ENCODE data around the gene SLFN5.
"Not testable (repeated sequence)": the region's sequence is repeated elsewhere in the genome, so short reads cannot be mapped to it uniquely, and the experiment has no call there.

Gene SLFN5

GRCh38 chr17:35287286-35287811 is 44.5 kb downstream of the SLFN5 start:
- no peak for DNase-seq (ENCODE audit: low read depth in 1 of 2, low spot score in 1 of 2)

- DNase-seq (ENCODE audit: low read depth in 1 of 2, low spot score in 1 of 2) = no peak
Measured at GRCh38 chr17:35289222-35289621, 46.4 kb downstream of the SLFN5 start.

GRCh38 chr17:35291802-35292201 is 48.9 kb downstream of the SLFN5 start:
- no peak for DNase-seq (ENCODE audit: low read depth in 1 of 2, low spot score in 1 of 2)

DNA sequence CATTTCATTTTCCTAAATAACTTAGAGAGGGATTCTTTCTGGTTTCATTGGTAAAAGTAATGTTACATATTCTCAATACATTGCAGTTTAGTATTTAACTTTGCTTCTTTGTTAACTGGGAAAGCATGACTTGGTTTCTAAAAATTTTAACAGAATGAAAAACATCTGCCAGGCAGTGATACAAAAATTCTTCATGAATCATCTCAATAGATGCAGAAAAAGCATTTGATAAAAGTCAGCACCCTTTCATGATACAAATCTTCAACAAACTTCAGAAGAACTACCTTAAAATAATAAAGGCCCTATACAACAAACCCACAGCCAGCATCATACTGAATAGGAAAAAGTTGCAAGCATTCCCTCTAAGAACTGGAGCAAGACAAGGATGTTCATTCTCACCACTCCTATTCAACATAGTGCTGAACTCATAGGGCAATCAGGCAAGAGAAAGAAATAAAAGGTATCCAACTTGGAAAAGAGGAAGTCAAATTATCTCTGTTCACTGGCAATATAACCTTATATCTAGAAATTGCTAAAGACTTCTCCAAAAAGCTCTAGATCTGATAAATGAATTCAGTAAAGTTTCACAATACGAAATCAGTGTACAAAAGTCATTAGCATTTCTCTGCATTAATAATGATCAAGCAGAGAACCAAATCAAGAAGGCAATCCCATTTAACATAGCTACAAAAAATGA is 50.4 kb downstream of the SLFN5 start:
- no peak for DNase-seq (ENCODE audit: low read depth in 1 of 2, low spot score in 1 of 2)

DNA sequence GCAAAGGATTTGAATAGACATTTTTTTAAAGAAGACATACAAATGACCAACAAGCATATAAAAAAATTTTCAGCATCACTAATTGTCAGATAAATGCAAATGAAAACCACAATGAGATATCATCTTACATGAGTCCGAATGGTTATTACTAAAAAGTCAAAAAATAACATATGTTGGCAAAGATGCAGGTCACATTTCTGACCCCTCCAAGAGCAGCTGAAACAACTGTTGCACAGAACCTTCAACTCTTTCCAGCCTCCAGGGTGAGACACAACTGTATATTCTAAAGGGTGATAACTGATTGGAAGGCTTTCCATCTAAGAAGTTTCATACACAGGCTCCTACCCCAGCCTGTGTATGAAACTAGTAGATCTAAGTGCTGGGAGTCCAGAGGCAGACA is 51.9 kb downstream of the SLFN5 start:
- no peak for DNase-seq (ENCODE audit: low read depth in 1 of 2, low spot score in 1 of 2)

DNA sequence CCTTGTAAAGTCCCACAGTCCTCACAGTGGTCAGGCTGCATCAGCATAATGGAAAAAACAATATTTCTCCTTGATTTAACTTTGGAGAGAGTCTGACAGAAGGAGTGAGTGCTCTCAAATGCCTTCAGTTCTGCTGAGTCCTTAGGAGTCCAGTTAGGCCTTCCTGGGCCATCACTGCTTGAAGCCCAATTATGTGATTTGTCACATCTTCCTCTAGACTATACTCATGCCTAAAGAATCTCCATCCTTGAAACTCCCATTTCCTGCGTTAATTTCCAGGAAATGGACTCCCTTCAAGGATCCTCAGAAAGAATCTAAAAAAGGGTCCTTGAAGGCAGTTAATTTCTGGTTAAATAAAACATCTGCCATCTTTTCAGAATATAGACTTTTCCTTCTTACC is 52.8 kb downstream of the SLFN5 start:
- no peak for DNase-seq (ENCODE audit: low read depth in 1 of 2, low spot score in 1 of 2)

- DNase-seq (ENCODE audit: low read depth in 1 of 2, low spot score in 1 of 2) = no peak
Measured at GRCh38 chr17:35297666-35298065, 54.8 kb downstream of the SLFN5 start.

GRCh38 chr17:35298639-35299038 is 55.8 kb downstream of the SLFN5 start:
- DNase-seq (ENCODE audit: low read depth in 1 of 2, low spot score in 1 of 2) = no peak

GRCh38 chr17:35299135-35299534 is 56.3 kb downstream of the SLFN5 start:
- DNase-seq (ENCODE audit: low read depth in 1 of 2, low spot score in 1 of 2) = no peak

DNA sequence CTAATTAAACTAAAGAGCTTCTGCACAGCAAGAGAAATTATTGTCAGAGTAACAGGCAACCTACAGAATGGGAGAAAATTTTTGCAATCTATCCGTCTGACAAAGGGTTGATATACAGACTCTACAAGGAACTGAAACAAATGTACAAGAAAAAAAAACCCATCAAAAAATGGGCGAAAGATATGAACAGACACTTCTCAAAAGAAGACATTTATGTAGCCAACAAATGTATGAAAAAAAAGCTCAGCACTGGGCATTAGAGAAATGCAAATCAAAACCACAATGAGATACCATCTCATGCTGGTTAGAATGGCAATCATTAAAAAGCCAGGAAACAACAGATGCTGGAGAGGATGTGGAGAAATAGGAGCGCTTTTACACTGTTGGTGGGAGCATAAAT is 66.5 kb downstream of the SLFN5 start:
- not testable (repeated sequence) for DNase-seq (ENCODE audit: low read depth in 1 of 2, low spot score in 1 of 2)

DNA sequence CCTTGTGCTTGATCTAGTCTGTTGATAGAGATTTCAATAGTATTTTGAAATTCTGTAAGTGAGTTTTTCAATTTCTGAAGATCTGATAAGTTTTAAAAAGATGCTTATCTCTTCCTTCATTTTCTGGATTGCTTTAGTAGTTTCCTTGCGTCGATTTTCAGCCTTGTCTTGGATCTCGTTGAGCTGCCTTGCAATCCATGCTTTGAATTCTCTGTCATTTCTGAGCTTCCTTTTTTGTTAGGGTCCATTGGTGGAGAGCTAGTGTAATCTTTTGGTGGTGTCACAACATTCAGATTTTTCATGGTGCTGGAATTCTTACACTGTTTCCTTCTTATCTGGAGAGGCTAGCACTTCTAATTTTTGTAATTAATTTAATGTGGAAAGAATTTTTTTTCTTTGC is 69.5 kb downstream of the SLFN5 start:
- no peak for DNase-seq (ENCODE audit: low read depth in 1 of 2, low spot score in 1 of 2)

GRCh38 chr17:35312790-35313711 is 70.2 kb downstream of the SLFN5 start:
- DNase-seq (ENCODE audit: low read depth in 1 of 2, low spot score in 1 of 2) = peak; percentile 42 to 69

GRCh38 chr17:35313875-35314409 is 71.1 kb downstream of the SLFN5 start:
- no peak for DNase-seq (ENCODE audit: low read depth in 1 of 2, low spot score in 1 of 2)

- DNase-seq (ENCODE audit: low read depth in 1 of 2, low spot score in 1 of 2) = no peak
Measured at GRCh38 chr17:35314415-35315216, 71.7 kb downstream of the SLFN5 start.

- no peak for DNase-seq (ENCODE audit: low read depth in 1 of 2, low spot score in 1 of 2)
Measured at GRCh38 chr17:35315283-35315682, 72.4 kb downstream of the SLFN5 start.

DNA sequence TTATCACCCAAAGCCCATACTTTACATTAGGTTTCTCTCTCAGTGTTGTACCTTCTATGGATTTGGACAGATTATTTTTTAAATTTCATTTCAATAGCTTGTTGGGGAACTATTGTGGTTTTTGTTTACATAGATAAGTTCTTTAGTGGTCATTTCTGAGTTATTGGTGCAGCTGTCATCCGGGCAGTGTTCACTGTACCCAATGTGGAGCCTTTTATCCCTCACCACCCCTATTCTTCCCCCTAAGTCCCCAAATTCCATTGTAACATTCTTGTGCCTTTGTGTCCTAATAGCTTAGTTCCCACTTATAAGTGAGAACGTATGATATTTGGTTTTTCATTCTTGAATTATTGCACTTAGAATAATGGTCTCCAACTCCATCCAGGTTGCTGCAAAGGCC is 73.1 kb downstream of the SLFN5 start:
- DNase-seq (ENCODE audit: low read depth in 1 of 2, low spot score in 1 of 2) = no peak

DNA sequence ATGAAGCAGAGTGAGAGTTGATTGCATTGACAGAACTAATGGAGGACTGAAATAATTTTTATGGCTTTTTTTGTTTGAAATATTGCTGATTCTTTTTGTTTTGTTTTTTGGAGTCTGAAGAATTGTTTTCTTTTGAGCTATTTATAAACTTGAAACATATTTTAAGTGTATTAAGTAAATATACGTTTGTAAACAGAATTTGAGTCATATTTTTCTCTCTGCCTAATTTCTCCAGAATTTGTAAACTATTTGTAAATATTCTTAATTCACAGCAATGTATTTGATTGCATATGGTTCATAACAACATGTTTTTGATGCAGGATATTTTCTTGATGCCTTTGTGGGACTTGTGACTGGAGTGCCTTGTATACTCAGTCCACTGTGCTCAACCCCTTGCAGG is 79.9 kb downstream of the SLFN5 start:
- no peak for DNase-seq (ENCODE audit: low read depth in 1 of 2, low spot score in 1 of 2)

Measured in activated CD4-positive, alpha-beta T cell treated with anti-CD3 and anti-CD28 coated beads, Interleukin-2, amount 50 U/mL, for 24 hours (primary cell).